Vagina (tissue), 2 donors: ENCODE measurements around the gene OGFRL1.

ENCODE experiments used
- POLR2A ChIP-seq, 2 donors: fragments of 450-650 bp; IDR thresholded peaks; one replicate each; pipeline ENCODE4 v1.6.1; 2017; ENCODE audit warnings: antibody characterized with exemption in 2 of 2, mild to moderate bottlenecking in 2 of 2, moderate library complexity in 2 of 2
- POLR2AphosphoS5 ChIP-seq, 2 donors: sonication (generic); formaldehyde crosslinking; IDR thresholded peaks; one replicate each; pipeline ENCODE4 v1.9.0; 2017; ENCODE audit warnings: antibody characterized with exemption in 2 of 2, mild to moderate bottlenecking in 2 of 2, low read depth in 1 of 2; ENCODE audit not compliant: insufficient read depth in 1 of 2
- TF ChIP-seq, protein P1 (sequence below), 3 experiments: fragments of 450-650 bp in 2 of 3; fragments of 200-600 bp in 1 of 3; sonication (generic) in 1 of 3; IDR thresholded peaks; one replicate each; pipeline ENCODE4 v1.5.1; 2017 to 2019; ENCODE audit warnings: antibody characterized with exemption in 3 of 3, mild to moderate bottlenecking in 2 of 3, moderate library complexity in 2 of 3

DNA sequence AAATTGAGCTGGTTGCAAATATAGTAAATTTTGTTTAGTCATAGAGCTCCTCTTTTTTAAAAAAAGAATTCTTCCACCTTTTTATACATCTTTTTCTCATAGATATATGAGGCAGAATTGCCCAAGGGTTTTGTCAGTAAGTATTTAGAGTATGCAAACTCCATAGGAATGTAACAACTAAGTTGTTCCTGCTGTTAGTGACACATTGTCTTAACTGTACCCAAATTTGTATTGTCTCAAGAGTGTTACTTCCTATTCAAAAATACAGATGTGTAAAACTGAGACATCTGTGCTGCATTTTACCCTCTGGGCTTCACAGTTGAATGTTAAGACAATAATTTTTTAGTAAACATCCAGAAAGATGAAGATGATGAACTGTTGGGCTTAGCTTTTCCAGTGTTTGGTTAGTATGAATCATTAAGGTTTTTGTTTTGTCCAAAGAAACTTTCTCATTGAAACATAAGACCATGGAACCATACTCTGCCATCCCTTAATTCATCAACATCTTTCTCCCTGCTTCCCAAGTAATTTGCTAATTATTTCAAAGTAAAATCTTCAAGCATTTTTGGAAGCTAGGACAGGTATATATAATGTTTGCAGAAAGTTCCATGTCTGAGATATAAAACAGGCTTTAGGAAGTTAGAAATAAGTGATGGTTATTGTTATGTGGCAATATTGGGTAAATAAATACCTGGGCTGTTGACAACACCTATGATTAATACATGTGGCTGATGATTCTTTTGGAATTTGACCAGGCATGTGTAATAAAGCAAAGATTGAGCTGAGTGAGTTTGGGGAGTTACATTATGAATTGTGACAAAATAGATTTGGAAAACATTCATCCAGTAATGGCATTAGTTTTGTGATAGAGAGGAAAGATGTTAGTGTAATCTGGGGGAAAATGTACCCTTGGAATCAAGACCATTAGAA is 11.2 kb downstream of the OGFRL1 start:
- TF ChIP-seq, protein P1, sequence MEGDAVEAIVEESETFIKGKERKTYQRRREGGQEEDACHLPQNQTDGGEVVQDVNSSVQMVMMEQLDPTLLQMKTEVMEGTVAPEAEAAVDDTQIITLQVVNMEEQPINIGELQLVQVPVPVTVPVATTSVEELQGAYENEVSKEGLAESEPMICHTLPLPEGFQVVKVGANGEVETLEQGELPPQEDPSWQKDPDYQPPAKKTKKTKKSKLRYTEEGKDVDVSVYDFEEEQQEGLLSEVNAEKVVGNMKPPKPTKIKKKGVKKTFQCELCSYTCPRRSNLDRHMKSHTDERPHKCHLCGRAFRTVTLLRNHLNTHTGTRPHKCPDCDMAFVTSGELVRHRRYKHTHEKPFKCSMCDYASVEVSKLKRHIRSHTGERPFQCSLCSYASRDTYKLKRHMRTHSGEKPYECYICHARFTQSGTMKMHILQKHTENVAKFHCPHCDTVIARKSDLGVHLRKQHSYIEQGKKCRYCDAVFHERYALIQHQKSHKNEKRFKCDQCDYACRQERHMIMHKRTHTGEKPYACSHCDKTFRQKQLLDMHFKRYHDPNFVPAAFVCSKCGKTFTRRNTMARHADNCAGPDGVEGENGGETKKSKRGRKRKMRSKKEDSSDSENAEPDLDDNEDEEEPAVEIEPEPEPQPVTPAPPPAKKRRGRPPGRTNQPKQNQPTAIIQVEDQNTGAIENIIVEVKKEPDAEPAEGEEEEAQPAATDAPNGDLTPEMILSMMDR (IDR thresholded peaks at IDR 0.05) = no peak
- no peak for TF ChIP-seq POLR2AphosphoS5 (IDR thresholded peaks at IDR 0.05; ENCODE audit: insufficient read depth in 1 of 2, low read depth in 1 of 2)
- no peak for TF ChIP-seq POLR2A (IDR thresholded peaks at IDR 0.05)
